SW 1271 (cell line): ENCODE data around the gene EMX1.

Source experiments
- DNase-seq, 2 experiments: peaks; one replicate each; lab custom pipeline; 2025; lab: John Stamatoyannopoulos, UW

The EMX1 gene

GRCh38 chr2:72925328-72925943 lies 8.1 kb downstream of the EMX1 start:
- DNase-seq = no peak

GRCh38 chr2:72926368-72926767 lies 9.0 kb downstream of the EMX1 start:
- DNase-seq = no peak

GRCh38 chr2:72926811-72927465 lies 9.6 kb downstream of the EMX1 start:
- DNase-seq = no peak

DNA sequence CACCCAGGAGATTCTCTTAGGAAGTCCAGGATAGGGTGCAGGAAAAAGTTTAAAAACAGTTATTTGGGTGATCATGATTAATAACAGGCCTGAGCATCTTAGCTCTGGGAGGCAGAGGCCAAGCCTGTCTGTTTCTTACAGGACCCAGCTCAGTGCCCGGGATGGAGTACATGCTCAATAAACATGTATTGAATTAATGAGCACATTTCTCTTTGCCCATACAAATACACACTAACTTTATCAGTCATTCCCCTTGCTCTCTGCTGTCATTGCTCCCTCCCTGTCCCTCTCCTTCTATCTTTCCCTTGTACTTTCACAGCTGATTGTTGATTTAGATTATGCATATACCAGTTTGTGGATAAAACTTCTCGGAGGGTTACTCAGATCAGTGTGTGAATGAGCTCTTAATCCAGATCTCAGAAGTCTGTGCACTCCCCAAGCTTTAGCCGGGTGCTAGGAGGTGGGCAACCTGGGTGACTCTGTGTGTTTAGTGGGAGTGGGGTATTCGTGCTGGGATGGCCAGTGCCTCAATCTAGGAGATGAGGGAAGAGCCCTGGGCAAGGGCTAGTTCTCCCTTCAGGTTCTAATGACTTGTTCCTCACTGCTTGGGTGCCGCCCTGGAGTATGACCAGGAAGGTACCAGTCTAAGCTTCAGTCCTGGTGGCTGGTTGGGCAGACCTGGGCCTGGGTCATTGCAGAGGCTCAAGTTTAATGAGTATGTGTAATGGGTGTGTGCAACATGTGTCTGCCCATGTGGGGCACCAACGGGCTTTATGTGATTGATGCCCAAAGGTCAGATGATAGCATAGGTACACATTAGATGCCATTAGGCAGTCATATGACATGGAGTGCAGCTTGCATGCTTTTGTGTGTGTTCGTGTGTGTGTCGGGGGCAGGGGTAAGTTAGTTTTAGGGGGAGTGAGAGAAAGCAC lies 10.6 kb downstream of the EMX1 start:
- DNase-seq = no peak

DNA sequence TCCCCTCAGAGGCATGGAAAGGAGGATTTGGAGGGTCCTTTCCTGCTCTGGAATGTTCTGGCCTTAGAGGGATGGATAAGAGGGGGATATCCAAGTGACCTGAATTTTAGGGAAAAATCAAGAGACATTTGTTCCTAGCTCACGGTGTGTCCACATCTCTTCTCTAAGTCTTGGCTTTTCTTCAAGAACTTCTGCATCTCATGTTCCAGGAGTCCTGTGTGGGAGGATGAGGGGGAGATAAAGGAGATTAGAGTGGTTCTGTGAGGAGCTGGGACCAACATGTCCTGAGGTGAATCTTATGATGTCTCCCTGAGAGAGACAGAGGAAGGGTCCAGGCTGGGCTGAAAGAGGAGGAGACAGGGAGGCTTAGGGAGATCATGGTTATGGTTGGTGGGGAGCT lies 11.7 kb downstream of the EMX1 start:
- DNase-seq = no peak

GRCh38 chr2:72931280-72931910 lies 14.1 kb downstream of the EMX1 start:
- DNase-seq = no peak

GRCh38 chr2:72932045-72932740 lies 14.9 kb downstream of the EMX1 start:
- DNase-seq = no peak

- DNase-seq = no peak
Measured at GRCh38 chr2:72932805-72933204, 15.5 kb downstream of the EMX1 start.

DNA sequence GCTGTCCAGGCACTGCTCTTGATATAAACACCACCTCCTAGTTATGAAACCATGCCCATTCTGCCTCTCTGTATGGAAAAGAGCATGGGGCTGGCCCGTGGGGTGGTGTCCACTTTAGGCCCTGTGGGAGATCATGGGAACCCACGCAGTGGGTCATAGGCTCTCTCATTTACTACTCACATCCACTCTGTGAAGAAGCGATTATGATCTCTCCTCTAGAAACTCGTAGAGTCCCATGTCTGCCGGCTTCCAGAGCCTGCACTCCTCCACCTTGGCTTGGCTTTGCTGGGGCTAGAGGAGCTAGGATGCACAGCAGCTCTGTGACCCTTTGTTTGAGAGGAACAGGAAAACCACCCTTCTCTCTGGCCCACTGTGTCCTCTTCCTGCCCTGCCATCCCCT lies 15.9 kb downstream of the EMX1 start:
- no peak for DNase-seq

DNA sequence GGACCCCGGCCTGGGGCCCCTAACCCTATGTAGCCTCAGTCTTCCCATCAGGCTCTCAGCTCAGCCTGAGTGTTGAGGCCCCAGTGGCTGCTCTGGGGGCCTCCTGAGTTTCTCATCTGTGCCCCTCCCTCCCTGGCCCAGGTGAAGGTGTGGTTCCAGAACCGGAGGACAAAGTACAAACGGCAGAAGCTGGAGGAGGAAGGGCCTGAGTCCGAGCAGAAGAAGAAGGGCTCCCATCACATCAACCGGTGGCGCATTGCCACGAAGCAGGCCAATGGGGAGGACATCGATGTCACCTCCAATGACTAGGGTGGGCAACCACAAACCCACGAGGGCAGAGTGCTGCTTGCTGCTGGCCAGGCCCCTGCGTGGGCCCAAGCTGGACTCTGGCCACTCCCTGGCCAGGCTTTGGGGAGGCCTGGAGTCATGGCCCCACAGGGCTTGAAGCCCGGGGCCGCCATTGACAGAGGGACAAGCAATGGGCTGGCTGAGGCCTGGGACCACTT lies 16.4 kb downstream of the EMX1 start:
- DNase-seq = no peak

DNA sequence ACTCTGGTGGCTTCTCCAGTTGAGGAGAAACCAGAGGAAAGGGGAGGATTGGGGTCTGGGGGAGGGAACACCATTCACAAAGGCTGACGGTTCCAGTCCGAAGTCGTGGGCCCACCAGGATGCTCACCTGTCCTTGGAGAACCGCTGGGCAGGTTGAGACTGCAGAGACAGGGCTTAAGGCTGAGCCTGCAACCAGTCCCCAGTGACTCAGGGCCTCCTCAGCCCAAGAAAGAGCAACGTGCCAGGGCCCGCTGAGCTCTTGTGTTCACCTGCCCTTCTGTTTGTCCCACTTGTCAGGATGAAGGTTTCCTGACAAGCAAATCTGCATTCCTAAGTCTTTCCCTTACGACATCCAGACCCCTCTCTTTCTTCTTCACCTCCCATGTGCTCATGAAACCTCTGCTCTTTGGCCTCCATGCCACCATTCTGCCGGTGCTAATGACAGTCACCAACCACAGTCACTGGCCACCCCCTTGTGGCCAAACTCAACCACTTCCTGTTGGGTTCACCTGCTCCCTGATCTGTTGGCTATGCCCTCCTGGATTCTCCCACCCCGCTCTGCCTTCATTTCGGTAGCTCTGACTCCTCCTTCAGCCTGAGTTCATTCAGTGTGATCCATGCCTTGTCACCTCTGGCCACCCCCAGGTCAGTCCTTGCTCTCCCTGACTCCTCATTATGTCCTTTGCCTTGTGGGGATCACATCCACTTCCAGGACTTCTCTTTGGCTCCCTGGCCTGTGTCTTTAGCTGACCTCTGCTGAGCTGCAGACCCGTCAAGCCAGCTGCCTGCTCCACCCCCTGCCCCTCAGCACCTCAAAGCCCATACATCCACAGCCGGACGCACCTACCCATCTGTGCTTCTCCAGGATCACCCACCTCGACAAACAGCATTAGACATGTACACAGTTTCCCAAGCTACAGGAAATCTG lies 17.6 kb downstream of the EMX1 start:
- DNase-seq = peak in 1 of 2 experiments; percentile 10

DNA sequence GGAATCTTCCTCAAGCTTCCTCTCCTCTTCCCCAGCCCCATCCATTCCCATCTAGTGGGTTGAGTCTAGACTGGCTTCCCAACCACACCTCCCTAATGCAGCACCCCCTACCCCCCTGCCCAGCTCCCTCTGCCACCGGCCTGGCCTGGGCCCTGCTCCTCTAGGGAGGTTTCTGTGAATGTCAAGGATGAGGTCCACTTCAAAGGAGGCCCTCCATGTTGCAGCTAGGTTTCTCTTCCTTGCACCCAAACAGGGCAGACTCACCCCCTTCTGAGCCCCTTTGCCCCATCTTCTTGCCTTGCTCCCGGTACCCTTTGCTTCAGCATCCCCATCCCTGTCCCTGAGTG lies 18.3 kb downstream of the EMX1 start:
- no peak for DNase-seq

- no peak for DNase-seq
Measured at GRCh38 chr2:72936660-72937355, 19.5 kb downstream of the EMX1 start.

DNA sequence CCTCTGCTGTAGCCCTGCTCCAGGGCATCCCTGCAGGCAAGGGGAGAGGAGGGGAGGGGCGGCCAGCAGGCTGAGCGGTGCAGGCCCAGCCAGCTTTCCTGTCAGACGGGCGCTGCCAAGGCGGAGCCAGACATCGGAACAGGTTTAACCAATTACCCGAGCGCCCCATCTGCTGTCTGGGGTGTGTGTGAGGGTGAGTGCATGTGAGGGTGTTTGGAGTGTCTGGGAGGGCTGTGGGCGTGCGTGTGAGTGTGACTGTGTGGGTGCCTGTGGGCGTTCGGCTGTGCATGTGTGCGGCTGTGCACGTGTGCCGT lies 20.0 kb downstream of the EMX1 start:
- no peak for DNase-seq

DNA sequence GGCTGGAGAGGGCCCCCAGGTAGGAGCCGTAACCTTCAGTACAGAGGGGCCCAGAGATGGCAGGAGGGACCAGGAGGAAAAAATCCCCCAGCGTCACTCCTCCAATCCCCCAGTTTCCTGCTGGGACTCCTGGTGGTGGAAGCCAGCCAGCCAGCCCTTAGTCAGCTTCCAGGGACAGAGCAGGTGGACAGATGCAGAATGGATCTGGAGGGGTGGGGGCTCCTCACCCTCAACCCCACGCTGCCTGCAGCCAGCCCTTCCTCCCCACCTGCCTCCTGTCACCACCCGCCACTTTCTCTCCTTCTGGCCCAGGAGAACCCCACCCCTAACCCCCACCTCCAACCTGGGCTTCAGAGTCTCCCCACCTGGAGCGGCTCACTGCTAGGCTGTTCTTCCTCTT lies 21.1 kb downstream of the EMX1 start:
- no peak for DNase-seq

- DNase-seq = no peak
Measured at GRCh38 chr2:72940361-72940760, 23.0 kb downstream of the EMX1 start.

DNA sequence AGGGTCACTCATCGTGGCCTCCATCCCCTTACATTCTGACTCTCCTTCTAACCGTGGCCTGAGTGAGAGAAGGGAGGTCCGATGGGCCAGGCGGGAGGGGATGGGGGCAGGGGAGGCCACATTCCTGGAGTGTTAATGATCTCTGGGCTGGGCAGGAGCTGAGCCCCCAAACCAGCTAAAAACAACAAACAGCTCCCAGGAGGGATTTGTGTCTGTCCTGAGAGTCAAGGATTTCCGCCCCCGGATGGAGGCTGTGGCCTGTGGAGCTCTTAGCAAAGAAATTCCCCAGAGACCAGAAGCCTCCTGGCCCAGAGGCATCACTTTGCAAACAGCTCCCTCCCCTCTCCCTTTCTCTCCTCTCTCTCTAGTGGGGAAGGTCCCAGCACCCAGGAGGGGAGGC lies 23.5 kb downstream of the EMX1 start:
- DNase-seq = no peak

DNA sequence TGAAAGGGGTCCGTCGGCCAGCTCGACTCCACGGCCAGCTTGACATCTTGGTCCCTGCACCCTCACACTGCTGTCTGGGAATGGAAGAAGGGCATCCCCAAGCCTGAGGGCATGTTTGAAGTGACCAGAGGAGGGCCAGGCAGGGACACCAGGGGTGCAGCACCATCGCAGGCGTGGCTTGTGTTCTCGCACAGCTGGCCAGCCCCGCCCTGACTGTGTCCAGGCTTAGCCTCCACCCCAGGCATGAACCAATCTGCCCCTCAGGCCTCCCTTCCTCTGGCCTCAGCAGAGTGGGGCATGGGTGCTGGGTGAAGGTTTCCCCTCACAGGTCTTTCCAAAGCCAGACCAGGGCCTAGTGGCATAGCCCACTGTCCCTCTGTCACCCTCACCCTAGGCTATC lies 25.0 kb downstream of the EMX1 start:
- DNase-seq = no peak

GRCh38 chr2:72942881-72943418 lies 25.6 kb downstream of the EMX1 start:
- DNase-seq = no peak
